Measurements from ENCODE around the gene MARCHF6. TPM values are rescaled to one million over a fixed set of nuclear protein-coding genes. Genes with fewer than 3 reads are reported as not detected.

Gene MARCHF6
- total and polyA plus RNA-seq, 9 of the 15 experiments (the other 6 are each of a cell fraction or from before 2014, with no cell fraction given) = 74.1 to 456 (median 116) TPM

- TF ChIP-seq SPI1 (IDR thresholded peaks at IDR 0.05; ENCODE audit: borderline replicate concordance, low read depth, low read length) (peak; percentile 53), SMARCA4 (IDR thresholded peaks at IDR 0.05) (no peak), NCOR1 (IDR thresholded peaks at IDR 0.05) (0 out of 2 replicates have a peak, but pooled peaks have one; percentile 29), ESRRA (IDR thresholded peaks at IDR 0.05; ENCODE audit: borderline replicate concordance, low read depth) (no peak), SRSF9 (IDR thresholded peaks at IDR 0.05; ENCODE audit: borderline replicate concordance, low read depth, low read length) (no peak), SMAD3 (CRISPR knock-in tag; conservative IDR thresholded peaks at IDR 0.05) (no peak), ATF7 (IDR thresholded peaks at IDR 0.05) (peak; percentile 74; the same call in 1 of the 2 replicates), NRF1 (conservative IDR thresholded peaks at IDR 0.05 in 1 of 2, IDR thresholded peaks at IDR 0.05 in 1 of 2) (peak; percentile 85 to 87), ZNF512 (tag; IDR thresholded peaks at IDR 0.05) (no peak), SAFB2 (IDR thresholded peaks at IDR 0.05; ENCODE audit: borderline replicate concordance, low read depth, low read length, severe bottlenecking) (no peak), TAF15 (IDR thresholded peaks at IDR 0.05; ENCODE audit: low read depth, low read length) (no peak), ZNF764 (CRISPR knock-in tag; IDR thresholded peaks at IDR 0.05; ENCODE audit: low read depth) (no peak), MTA1 (IDR thresholded peaks at IDR 0.05; ENCODE audit: borderline replicate concordance) (peak; percentile 43; the same call in 1 of the 2 replicates), ZBTB1 (CRISPR knock-in tag; IDR thresholded peaks at IDR 0.05; ENCODE audit: borderline replicate concordance, low read depth) (peak; percentile 40; the same call in 1 of the 2 replicates), FOXJ2 (tag; IDR thresholded peaks at IDR 0.05) (no peak), SRSF3 (IDR thresholded peaks at IDR 0.05; ENCODE audit: insufficient read depth, low read length) (no peak), BACH1 (tag; IDR thresholded peaks at IDR 0.05) (no peak), ARNT (IDR thresholded peaks at IDR 0.05) (no peak), PHB (CRISPR knock-in tag; IDR thresholded peaks at IDR 0.05) (peak; percentile 72; the same call in 1 of the 2 replicates), NR2C1 (IDR thresholded peaks at IDR 0.05) (no peak), NR2C1 (tag; IDR thresholded peaks at IDR 0.05) (no peak), RBBP5 (IDR thresholded peaks at IDR 0.05; ENCODE audit: borderline replicate concordance, insufficient read depth, low read length, poor library complexity, severe bottlenecking) (peak; percentile 75), ZKSCAN1 (IDR thresholded peaks at IDR 0.05; ENCODE audit: low read depth, low read length) (peak; percentile 47), MAX (CRISPR knock-in tag; IDR thresholded peaks at IDR 0.05) (peak; percentile 89), RNF219 (CRISPR knock-in tag; IDR thresholded peaks at IDR 0.05) (no peak), MAZ (CRISPR knock-in tag; conservative IDR thresholded peaks at IDR 0.05 in 1 of 2, IDR thresholded peaks at IDR 0.05 in 1 of 2) (peak; percentile 81 to 82)
These were observed at the start of gene MARCHF6 (continued) for GRCh38 chr5:10353241-10354047.
